Prostate gland (tissue), 2 donors: ENCODE results near the gene TREX2. TPM values are rescaled to one million over a fixed set of nuclear protein-coding genes. Genes with fewer than 3 reads are reported as not detected.

ENCODE experiments used
- DNase-seq: peaks from one replicate; pipeline ENCODE4 v3.0.0-alpha.2; 2019; ENCODE audit warnings: low spot score
- H3K27ac ChIP-seq, 2 donors: fragments of 200-600 bp; sonication (generic); 2 replicates each; pipeline ENCODE4 v1.5.1; 2017 to 2019
- H3K27me3 ChIP-seq: fragments of 200-600 bp; sonication (generic); replicated peaks from 2 replicates; pipeline ENCODE4 v1.5.1; 2019; ENCODE audit not compliant: insufficient read depth
- H3K36me3 ChIP-seq, 2 donors: fragments of 200-600 bp; sonication (generic); 1 replicate in 1 of 2; 2 replicates in 1 of 2; pipeline versions ENCODE4 v1.5.1 to v1.8.1; 2017 to 2019
- H3K4me1 ChIP-seq: fragments of 200-600 bp; sonication (generic); replicated peaks from 2 replicates; pipeline ENCODE4 v1.5.1; 2019
- H3K4me3 ChIP-seq, 2 donors: fragments of 200-600 bp; sonication (generic); 2 replicates each; pipeline ENCODE4 v1.5.1; 2017 to 2019
- H3K9me3 ChIP-seq: fragments of 200-600 bp; sonication (generic); 2 replicates; pipeline ENCODE4 v1.5.1; 2017
- CTCF ChIP-seq, 4 experiments: fragments of 200-600 bp in 2 of 4; fragments of 450-650 bp in 2 of 4; sonication (generic) in 2 of 4; IDR thresholded peaks; 1 replicate in 3 of 4; 2 replicates in 1 of 4; pipeline ENCODE4 v1.5.1; 2016 to 2019; ENCODE audit warnings: antibody characterized with exemption in 4 of 4, mild to moderate bottlenecking in 2 of 4, moderate library complexity in 2 of 4
- POLR2A ChIP-seq: fragments of 450-650 bp; IDR thresholded peaks from one replicate; pipeline ENCODE4 v1.6.1; 2016; ENCODE audit warnings: antibody characterized with exemption, mild to moderate bottlenecking
- POLR2AphosphoS5 ChIP-seq: sonication (generic); formaldehyde crosslinking; IDR thresholded peaks from one replicate; pipeline ENCODE4 v1.6.1; 2017; ENCODE audit warnings: antibody characterized with exemption
- WGBS: methylation state at CpG from one replicate; pipeline ENCODE4 v1.1.5; 2018; 5-methylcytosine and 5-hydroxymethylcytosine counted together
- intact Hi-C: fragments of 100-400 bp; cut with DNase I; formaldehyde crosslinking; loops from one replicate; pipeline ENCODE4 v1.14.2; 2022
- total RNA-seq, 2 donors: library from RNA; depleted of rRNA; stranded (reverse); fragments of >200 nt; gene quantifications; one replicate each; pipeline ENCODE4 v1.1.0, GENCODE V29; 2016

Gene TREX2
- total RNA-seq, 2 donors from 2014 or later: 5.8 to 6.3 TPM

DNA sequence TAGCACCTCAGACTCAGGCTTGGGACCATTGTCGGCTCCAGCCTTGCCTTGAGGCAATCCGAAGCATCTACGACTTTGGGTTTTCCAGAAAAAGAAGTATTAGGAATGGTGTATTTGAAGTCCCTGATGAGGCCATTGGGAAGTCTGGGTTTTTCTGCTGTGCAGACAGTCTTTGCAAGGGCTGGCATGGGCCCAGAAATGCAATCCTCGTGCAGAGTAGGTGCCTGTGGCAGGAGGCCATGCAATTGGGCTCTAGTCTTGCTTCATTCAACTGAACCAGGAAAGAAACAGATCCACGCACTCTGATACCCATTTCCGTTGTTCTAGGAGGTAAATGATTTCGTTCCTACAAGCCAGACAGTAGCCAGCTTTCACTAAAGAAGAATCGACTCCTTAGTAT, 22.2 kb downstream of the TREX2 start:
- 90% methylated on average over 5 of the region's 8 CpGs for WGBS
- H3K27me3 ChIP-seq: no peaks in the 10 kb centered on the region

DNA sequence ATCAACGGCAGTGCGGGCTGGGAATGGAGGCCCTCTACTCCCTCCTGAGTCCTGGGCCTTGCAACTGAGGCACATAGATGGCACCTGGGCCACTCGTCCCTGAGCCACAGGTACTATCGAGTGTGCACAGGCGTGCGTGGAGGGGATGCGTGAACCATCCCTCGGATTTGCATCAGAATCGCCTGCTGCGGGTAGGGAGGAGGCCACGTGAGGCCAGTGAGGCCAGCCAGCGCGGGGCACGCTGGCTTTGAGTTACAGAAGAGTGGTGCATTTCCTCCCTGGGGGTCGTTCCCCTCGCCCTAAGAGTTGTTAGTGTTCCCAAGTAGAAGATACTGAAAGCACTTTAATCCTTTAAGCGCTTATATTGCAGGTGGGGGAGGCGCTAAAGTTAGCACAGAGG, 24.0 kb downstream of the TREX2 start:
- TF ChIP-seq CTCF (IDR thresholded peaks at IDR 0.05) (no peak), POLR2AphosphoS5 (no peak), POLR2A (no peak)
- no peak for DNase-seq
- WGBS: 92% methylated on average over 14 of the region's 18 CpGs
- no peaks in the 10 kb centered on the region for H3K9me3 ChIP-seq
- no peaks in the 10 kb centered on the region for H3K27me3 ChIP-seq
- H3K4me1 ChIP-seq: no peaks in the 10 kb centered on the region
- no peak overlapping the region for H3K4me3 ChIP-seq
- H3K27ac ChIP-seq: no peak overlapping the region
- intact Hi-C loops: no loop called here
- H3K36me3 ChIP-seq: no peaks in the 10 kb centered on the region

More for the DNA sequence above, 22.2 kb downstream of the TREX2 start:
- intact Hi-C loops: no loop called here
- H3K36me3 ChIP-seq: no peaks in the 10 kb centered on the region
- H3K4me3 ChIP-seq: no peak overlapping the region
- H3K27ac ChIP-seq: no peak overlapping the region
- DNase-seq: no peak
- no peaks in the 10 kb centered on the region for H3K9me3 ChIP-seq
- no peak for TF ChIP-seq POLR2A
- TF ChIP-seq POLR2AphosphoS5: no peak
- no peak for TF ChIP-seq CTCF (IDR thresholded peaks at IDR 0.05)
- H3K4me1 ChIP-seq: no peaks in the 10 kb centered on the region

DNA sequence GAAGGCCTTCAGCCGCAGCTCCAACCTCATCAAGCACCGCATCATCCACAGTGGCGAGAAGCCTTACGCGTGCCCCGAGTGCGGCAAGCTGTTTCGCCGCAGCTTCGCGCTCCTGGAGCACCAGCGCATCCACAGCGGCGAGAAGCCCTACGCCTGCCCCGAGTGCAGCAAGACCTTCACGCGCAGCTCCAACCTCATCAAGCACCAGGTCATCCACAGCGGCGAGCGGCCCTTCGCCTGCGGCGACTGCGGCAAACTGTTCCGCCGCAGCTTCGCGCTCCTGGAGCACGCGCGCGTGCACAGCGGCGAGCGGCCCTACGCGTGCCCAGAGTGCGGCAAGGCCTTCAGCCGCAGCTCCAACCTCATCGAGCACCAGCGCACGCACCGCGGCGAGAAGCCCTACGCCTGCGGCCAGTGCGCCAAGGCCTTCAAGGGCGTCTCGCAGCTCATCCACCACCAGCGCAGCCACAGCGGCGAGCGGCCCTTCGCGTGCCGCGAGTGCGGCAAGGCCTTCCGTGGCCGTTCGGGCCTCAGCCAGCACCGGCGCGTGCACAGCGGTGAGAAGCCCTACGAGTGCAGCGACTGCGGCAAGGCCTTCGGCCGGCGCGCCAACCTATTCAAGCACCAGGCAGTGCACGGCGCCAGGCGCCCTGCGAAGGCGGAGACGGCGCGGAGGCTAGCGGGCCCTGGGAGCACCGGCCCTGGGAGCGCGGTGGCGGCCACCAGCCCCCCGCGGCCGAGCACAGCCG, 24.8 kb downstream of the TREX2 start:
- no peak for DNase-seq
- intact Hi-C loops: no loop called here
- WGBS: 97% methylated on average over 29 of the region's 91 CpGs

GRCh38 chrX:153417637-153418036, 28.2 kb downstream of the TREX2 start:
- Histone ChIP-seq H3K36me3 (no peaks in the 10 kb centered on the region), H3K4me3 (no peak overlapping the region), H3K9me3 (no peaks in the 10 kb centered on the region), H3K27ac (no peak overlapping the region), H3K4me1 (no peaks in the 10 kb centered on the region), H3K27me3 (no peaks in the 10 kb centered on the region)
- TF ChIP-seq CTCF (IDR thresholded peaks at IDR 0.05) (no peak), POLR2AphosphoS5 (no peak), POLR2A (no peak)
- 82% methylated on average over 8 of the region's 8 CpGs for WGBS
- intact Hi-C loops: no loop called here
- no peak for DNase-seq

More for the DNA sequence above, 24.8 kb downstream of the TREX2 start:
- Histone ChIP-seq H3K4me3 (no peak overlapping the region), H3K9me3 (no peaks in the 10 kb centered on the region), H3K36me3 (no peaks in the 10 kb centered on the region), H3K27ac (no peak overlapping the region), H3K4me1 (no peaks in the 10 kb centered on the region), H3K27me3 (no peaks in the 10 kb centered on the region)
- TF ChIP-seq POLR2A: no peak
- TF ChIP-seq CTCF (IDR thresholded peaks at IDR 0.05): no peak
- TF ChIP-seq POLR2AphosphoS5: no peak
